ENCODE results near the gene ECE1. TPM values are rescaled to one million over a fixed set of nuclear protein-coding genes. Genes with fewer than 3 reads are reported as not detected.

The ECE1 gene
- total and polyA plus RNA-seq, 2 of the 13 experiments (the other 11 are each of a cell fraction or from before 2014, with no cell fraction given) = 13.5 to 21.2 TPM

- Histone ChIP-seq H3K79me2 (ENCODE audit: insufficient read depth, low read length) (peaks cover 18% of the 10 kb centered on the region), H2AFZ (ENCODE audit: low read length) (no peak overlapping the region), H3K4me1 (ENCODE audit: insufficient read depth, low read length) (peaks cover 94% of the 10 kb centered on the region), H3K4me3 (replicated peaks in 1 of 3; ENCODE audit: insufficient read depth in 1 of 3, low read depth in 2 of 3, low read length in 3 of 3) (no peak overlapping the region), H3K9ac (ENCODE audit: insufficient read depth, low read depth, low read length) (0 out of 2 replicates have a peak overlapping the region, but pooled peaks have one; percentile 17), H4K20me1 (ENCODE audit: insufficient read depth, low read length) (no peaks in the 10 kb centered on the region), H3K27me3 (ENCODE audit: control insufficient read depth in 1 of 2, insufficient read depth in 2 of 2, low read length in 2 of 2) (no peaks in the 10 kb centered on the region), H3K27ac (ENCODE audit: extremely low read length, insufficient read depth, low read length) (no peak overlapping the region), H3K9me3 (ENCODE audit: low read length) (no peaks in the 10 kb centered on the region), H3K4me2 (ENCODE audit: low read depth, low read length) (no peak overlapping the region), H3K36me3 (replicated peaks in 1 of 2; ENCODE audit: control insufficient read depth in 1 of 2, insufficient read depth in 2 of 2, low read length in 2 of 2) (no peaks in the 10 kb centered on the region)
- ATAC-seq = no peak
- intact Hi-C loops (cut with micrococcal nuclease; ENCODE audit: unreplicated experiment) = no loop called here
- no TSS peak for BruUV-seq (replicated peaks)
- TF ChIP-seq ARNT (IDR thresholded peaks at IDR 0.05) (no peak), BCLAF1 (IDR thresholded peaks at IDR 0.05) (no peak), ZBTB37 (CRISPR knock-in tag; IDR thresholded peaks at IDR 0.05) (no peak)
- ChIA-PET POLR2A (interaction anchor here (1.0 to 4.3 kb wide), 3 partner anchors 8 to 80 kb away, joined by 3 to 28 read pairs (median 9); no protein-coding TSS in a partner anchor), CTCF (ENCODE audit: low intra/inter-chr PET ratio, low total read pairs) (interaction anchor here (0.6 kb wide), 1 partner anchor 77 kb away, joined by 3 read pairs; no protein-coding TSS in a partner anchor)
- DNase-seq (ENCODE audit: low spot score) = no peak
- 80% methylated on average over 6 of the region's 9 CpGs for WGBS (ENCODE audit: low lambda C conversion rate)
- in situ Hi-C loops (cut with HindIII; ENCODE audit: extremely low pct_ligation_motif_present, low pct_unique_long_range_greater_than_20kb) = no loop called here
- no peak for FAIRE-seq
Measured at GRCh38 chr1:21331752-21332478, 41.7 kb upstream of the ECE1 start.

All from HepG2 (cell line).